HK-2 (cell line): ENCODE results near the gene SYNPO2.

Experiments used
- DNase-seq: peaks from one replicate; pipeline ENCODE4 v3.0.0-alpha.2; 2018; ENCODE audit not compliant: unreplicated experiment

The SYNPO2 gene

DNA sequence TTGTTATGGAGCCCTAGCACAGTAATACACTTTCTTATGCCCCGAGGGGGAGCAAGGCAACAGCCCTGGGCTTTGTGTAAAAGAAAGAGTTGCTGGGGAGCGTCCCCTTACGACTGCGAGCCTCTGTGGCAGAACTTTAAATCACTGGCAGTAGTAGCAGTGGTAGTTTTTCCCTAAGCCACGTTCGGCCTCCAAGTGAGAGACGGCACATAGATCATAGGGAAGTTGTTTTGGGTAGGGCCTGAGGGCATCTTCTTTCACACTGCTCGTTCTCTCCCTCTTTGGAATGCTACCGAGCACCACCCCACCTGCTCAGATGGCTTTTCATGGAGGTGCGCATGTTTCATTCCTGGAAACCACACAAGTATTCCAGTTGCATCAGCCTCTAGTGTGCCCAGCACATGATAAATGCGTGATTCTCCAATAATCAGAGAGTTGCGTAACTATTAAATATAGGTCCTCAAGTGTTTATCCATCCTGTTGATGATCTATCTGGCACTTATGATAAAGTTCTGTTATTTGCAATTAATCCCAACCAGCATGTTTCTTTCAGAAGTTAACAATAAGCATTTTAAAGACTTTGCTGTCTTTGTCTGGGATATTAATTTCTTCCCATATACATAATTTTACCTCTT lies 7.0 kb upstream of the SYNPO2 start:
- DNase-seq: no peak

DNA sequence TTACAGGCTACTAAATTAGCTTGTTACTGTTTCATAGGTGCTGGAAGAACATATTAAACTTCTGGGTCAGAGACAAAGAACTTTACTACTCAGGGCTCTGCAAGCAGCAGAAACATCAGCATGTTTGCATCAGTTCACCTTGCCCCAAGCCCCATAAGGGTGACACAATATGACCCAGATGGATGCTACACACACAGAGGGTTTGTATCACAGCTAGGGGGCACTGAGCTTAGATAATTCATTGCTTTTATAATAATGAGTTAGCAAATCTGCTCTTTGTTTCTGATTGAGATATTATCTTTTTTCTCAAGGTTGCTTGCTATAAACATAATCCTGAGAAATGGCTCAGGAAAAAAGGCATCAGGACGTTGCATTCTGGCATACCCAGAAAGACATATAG lies 4.8 kb upstream of the SYNPO2 start:
- DNase-seq: no peak

GRCh38 chr4:118884716-118885115 lies 3.9 kb upstream of the SYNPO2 start:
- DNase-seq: no peak

GRCh38 chr4:118889312-118889691 lies 648 bp downstream of the SYNPO2 start:
- no peak for DNase-seq

DNA sequence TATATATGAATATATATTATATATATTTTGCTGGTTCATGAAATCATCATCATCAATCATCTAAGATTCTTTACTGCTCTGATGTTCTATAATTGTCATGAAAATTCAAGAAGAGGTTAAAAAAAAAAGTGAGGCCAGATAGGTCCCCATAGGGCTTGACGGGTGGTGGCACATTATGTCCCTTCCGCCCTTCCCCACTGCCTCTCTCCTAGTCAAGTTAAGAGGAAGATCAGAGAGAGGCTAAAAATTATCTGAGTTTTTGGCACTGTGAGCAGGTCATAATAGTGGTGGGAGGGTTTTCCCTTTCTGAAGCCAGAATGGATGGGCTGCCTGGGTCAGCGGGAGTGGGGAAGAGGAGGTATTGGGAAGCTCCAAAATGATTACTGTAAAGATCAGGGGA lies 5.4 kb downstream of the SYNPO2 start:
- DNase-seq: no peak

DNA sequence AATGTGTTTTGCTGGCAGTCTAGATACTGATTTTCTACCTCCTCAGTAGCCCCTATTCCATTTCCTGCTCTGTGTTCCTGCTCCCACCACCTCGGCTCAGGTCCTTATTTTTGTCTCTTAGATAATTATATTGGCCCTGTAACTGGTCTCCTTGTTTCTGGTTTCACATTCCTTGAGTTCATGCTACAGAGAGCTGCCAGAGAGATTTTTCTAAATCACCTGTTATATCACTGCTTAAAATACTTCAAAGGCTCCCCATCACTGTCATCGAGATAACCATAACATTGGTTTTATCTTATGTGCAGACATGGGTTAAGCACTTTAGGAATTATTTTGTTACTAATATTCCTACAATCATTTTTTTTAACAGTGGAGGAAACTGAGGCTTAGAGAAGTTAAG lies 9.6 kb downstream of the SYNPO2 start:
- DNase-seq: no peak

GRCh38 chr4:118898684-118899138 lies 10.1 kb downstream of the SYNPO2 start:
- no peak for DNase-seq

GRCh38 chr4:118904418-118904817 lies 15.8 kb downstream of the SYNPO2 start:
- no peak for DNase-seq

DNA sequence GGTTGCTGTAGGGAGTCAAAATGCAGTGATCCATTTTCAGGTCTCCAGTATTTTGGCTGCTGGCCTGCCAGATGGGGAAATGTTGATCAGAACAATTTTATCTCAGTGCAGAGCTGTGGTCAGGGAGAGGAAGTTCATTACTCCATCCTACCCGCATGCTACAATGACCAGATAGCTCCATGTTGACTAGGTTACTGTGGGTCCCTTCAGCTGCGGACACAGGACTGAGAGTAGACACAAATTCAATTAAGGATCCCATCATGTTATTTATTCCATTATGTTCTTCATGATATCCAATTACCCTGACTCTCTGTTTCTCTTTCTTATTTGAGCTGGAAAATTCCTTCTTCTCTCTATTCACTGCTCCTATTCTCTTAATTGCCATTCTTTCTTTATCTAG lies 16.3 kb downstream of the SYNPO2 start:
- DNase-seq: no peak

- DNase-seq: no peak
Measured at GRCh38 chr4:118905566-118905965, 16.9 kb downstream of the SYNPO2 start.

DNA sequence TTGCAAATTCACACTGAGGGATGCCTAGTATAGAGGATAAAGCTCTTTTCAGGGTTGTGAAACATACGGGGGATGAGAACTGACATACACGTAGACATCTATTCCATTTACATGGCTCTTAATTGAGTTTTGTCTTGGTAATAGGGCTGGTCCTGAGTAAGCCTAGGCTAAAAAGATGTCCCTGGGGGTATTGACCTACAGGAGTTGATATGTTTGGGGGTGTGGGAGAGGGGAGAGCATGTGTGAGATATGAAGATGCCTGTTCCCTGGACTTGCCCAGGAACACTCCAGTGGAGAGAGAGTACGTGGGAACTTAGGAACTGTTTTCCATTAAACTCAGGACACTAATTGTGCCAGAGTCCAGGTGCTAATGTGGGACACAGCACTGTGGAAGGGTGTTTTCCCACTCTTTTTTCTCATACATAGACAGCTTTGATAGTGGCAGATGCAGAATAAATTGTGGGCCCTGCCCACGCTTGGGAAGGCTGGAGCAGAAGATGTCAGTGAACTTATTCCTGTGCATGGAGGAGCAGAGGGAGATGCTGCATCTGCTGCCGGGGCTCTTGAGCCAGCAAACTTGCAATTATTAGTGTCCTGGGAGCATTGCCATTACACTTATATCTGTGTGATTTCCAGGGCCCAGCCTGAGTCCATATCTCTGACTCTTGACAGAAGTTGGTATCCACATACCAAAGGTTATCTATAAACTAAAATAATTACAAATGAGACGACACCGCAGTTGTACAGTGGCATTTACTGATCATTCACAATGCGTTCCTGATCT lies 20.7 kb downstream of the SYNPO2 start:
- DNase-seq: no peak

GRCh38 chr4:118910221-118910620 lies 21.6 kb downstream of the SYNPO2 start:
- DNase-seq: no peak

GRCh38 chr4:118911238-118911703 lies 22.6 kb downstream of the SYNPO2 start:
- DNase-seq: no peak

DNA sequence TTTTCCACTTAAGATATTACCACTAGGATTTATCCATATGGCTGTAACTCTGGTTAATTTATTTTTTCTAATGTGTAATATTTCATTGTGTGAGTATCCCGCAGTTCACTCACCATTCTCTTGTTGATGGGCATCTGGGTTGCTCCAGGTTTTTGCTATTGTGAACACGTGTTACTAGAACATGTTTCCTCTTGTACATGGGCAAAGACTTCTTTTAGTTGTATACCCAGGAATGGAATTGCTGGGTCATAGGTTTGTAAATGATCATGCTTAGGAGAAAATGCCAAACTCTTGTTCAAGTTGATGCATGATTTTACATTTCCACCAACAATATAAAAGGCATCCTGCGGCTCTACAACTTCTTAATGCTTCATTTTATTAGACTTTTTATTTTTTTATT lies 26.8 kb downstream of the SYNPO2 start:
- no peak for DNase-seq

DNA sequence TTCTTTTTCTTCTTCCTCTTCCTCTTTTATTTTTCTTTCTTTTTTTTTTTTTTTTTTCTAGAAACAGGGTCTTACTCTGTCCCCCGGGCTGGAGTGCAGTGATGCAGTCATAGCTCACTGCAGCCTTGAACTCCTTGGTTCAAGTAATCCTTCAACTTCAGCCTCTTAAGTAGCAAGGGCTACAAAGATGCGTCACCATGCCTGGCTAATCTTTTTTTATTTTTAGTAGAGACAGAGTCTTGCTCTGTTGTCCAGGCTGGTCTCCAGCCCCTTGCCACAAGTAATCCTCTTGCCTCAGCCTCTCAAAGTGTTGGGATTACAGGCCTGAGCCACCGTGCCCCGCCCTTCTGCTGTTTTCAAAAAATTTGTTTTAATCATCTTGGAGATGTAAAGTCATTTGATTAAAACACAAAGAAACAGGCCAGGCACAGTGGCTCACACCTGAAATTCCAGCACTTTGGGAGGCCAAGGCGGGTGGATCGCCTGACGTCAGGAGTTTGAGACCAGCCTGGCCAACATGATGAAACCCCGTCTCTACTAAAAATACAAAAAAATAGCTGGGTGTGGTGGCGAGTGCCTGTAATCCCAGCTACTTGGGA lies 28.1 kb downstream of the SYNPO2 start:
- DNase-seq: no peak

DNA sequence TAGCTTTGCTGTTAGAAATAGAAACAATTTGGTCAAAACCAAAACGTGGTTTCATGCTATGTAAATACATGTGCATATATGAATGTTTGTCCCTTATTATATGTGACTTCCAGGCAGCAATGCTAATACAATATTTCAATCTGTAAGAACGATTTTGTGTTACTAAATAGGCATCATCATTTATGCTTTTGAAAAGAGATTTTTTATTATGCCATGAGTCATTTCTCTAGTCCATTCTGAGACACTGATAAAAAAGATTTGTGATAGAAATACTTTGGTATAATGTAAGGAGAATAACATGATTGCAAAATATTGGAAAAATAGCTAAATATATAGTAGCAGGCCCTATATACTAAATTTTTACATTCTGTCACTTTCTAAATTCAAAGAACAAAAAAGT lies 28.9 kb downstream of the SYNPO2 start:
- DNase-seq: no peak

DNA sequence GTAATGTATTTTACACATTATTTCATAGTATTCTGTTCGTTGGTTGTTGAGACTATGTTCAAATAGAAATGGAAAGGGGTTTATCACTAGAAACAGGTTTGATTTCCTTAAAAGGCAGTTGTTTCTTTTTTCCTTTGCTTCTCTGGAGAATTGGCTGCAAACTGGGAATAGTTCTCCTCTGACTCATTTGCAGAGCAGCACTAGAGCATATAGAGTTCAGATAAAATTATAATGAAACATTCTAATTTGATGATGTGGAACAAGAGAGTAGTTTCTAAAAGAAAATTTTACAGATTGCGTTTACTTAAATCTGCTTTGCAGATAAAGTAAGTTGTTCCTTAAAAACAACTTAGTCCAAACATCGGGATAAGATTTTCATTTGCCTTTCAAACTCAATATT lies 29.7 kb downstream of the SYNPO2 start:
- no peak for DNase-seq

DNA sequence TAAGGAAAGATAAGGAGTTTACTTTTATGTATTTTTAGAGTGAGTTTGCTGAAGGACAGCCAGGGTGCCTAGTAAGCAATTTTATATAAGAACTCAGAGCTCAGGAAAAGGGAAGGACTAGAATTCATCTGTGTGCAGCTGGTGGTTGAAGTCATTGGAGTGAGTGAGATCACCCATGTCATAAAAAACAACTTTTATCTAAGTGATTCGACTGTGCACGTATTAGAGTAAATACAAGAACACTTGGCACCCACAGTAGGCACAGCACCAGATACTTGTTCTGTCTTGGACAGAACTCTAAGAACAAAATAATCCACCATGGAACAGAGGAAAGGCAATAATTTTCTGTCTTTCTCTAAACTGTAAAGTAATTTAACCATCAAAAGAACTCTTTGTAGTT lies 31.6 kb downstream of the SYNPO2 start:
- DNase-seq: no peak

- no peak for DNase-seq
Measured at GRCh38 chr4:118921786-118922185, 33.1 kb downstream of the SYNPO2 start.

DNA sequence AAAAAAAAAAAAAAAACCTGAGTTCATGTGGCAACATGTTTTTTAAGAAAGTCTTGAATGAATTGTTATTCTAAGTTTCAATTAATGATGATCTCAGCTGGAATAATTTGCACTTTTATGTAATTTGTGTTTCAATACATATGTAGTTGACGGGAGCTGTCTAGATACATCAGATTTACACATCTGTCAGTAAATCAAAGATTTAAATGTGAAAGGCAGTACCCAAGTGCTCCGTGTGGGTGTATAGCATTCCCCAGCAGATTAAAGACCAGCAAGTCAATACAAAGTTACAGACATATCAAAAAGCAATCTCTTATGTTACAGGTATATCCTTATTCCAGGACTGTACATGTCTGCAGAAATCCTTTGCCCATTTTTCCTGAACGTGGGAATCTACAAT lies 35.2 kb downstream of the SYNPO2 start:
- DNase-seq: no peak

DNA sequence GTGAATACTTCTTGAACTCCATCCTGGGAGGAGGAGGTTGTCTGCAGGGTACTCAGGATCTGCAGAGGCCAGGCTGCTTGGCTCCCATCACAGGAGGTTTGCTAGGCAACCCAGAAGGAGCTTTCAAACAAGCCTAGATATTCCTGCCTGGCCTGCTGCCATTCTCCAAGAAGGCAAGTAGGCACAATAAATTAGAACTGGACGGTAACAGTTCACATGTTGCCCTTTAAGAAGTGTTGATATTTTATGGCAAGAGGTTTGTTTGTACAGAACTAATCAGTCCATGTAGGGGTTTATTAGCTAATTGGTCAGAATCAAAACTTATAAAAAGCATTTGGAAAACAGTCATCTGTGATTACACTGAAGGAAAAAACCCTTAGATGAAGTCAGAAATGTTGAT lies 39.3 kb downstream of the SYNPO2 start:
- DNase-seq: no peak

DNA sequence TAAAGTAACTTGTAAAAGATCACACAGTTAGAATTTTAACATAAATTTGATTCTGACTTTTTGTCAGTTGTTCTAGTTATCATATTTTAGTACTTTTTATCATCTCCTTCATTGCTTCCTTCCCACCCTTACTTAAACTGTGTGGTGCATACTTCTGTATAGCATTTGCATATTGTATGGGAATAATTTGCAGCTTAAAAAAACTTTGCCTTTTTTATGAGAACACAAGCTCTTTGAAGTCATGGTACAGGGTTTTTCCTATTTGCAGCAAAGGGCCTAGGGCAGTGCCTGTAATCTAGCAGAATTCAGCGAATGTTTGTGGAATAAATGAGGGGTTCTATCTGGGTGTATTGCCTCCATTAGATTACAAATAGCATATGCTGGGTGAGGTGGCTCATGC lies 41.6 kb downstream of the SYNPO2 start:
- DNase-seq: no peak

- DNase-seq: no peak
Measured at GRCh38 chr4:118931786-118932185, 43.1 kb downstream of the SYNPO2 start.
